Activated T-cell treated with anti-CD3 and anti-CD28 coated beads, Interleukin-2, amount 50 U/mL, for 72 hours (primary cell): ENCODE measurements around the gene KIT. TPM values are rescaled to one million over a fixed set of nuclear protein-coding genes. Genes with fewer than 3 reads are reported as not detected.
A peak's percentile ranks its signal among the peaks of the same experiment; 100 is the strongest.

Experiments
- ATAC-seq, 2 donors: fragments of 150-1000 bp; cut with Tn5 transposase; replicated peaks in 1 of 2; 2 replicates each; pipeline ENCODE4 v1.10.0; 2021; ENCODE audit warnings: moderate library complexity in 2 of 2, mild to moderate bottlenecking in 1 of 2
- DNase-seq, 2 donors: peaks; one replicate each; pipeline ENCODE4 v3.0.0; 2021 to 2022; ENCODE audit warnings: mixed read lengths in 1 of 2
- H3K27ac Mint-ChIP-seq: one replicate; pipeline ENCODE4 v1.8.0; 2022; ENCODE audit warnings: mild to moderate bottlenecking, moderate library complexity, mixed read lengths
- H3K27me3 Mint-ChIP-seq: one replicate; pipeline ENCODE4 v1.8.0; 2022; ENCODE audit warnings: low read depth, mixed read lengths
- H3K36me3 Mint-ChIP-seq, 2 donors: one replicate each; pipeline ENCODE4 v1.8.0; 2022; ENCODE audit warnings: mixed read lengths in 2 of 2, mild to moderate bottlenecking in 1 of 2; ENCODE audit not compliant: insufficient read depth in 2 of 2
- H3K4me1 Mint-ChIP-seq: one replicate; pipeline ENCODE4 v1.8.0; 2022; ENCODE audit warnings: low read depth, mixed read lengths
- H3K4me3 Mint-ChIP-seq, 2 donors: one replicate each; pipeline ENCODE4 v1.8.0; 2022; ENCODE audit warnings: mild to moderate bottlenecking in 2 of 2, mixed read lengths in 2 of 2, moderate library complexity in 2 of 2
- H3K9me3 Mint-ChIP-seq, 2 donors: one replicate each; pipeline ENCODE4 v1.8.0; 2022; ENCODE audit warnings: mixed read lengths in 2 of 2
- total RNA-seq, 2 donors: library from RNA; stranded (reverse); gene quantifications; one replicate each; pipeline ENCODE4 v1.2.3, GENCODE V29; 2022

Gene KIT
- total RNA-seq, 2 donors from 2014 or later, result 0.07 to 0.22 TPM

DNA sequence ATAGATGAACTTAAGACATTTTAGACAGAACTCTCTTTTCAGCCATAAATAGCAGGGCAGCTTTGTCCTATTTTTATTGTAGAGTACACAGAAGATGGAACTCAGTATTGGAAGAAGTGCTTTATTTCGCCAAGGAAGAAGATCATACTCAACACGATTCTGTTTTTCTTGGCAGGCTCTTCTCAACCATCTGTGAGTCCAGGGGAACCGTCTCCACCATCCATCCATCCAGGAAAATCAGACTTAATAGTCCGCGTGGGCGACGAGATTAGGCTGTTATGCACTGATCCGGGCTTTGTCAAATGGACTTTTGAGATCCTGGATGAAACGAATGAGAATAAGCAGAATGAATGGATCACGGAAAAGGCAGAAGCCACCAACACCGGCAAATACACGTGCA is 37.6 kb downstream of the KIT start:
- ATAC-seq, result no peak
- no peak overlapping the region for H3K27ac Mint-ChIP-seq
- H3K27me3 Mint-ChIP-seq, result no peaks in the 10 kb centered on the region
- H3K36me3 Mint-ChIP-seq, result no peaks in the 10 kb centered on the region
- H3K4me1 Mint-ChIP-seq, result no peaks in the 10 kb centered on the region
- no peaks in the 10 kb centered on the region for H3K9me3 Mint-ChIP-seq
- no peak overlapping the region for H3K4me3 Mint-ChIP-seq
- no peak for DNase-seq

DNA sequence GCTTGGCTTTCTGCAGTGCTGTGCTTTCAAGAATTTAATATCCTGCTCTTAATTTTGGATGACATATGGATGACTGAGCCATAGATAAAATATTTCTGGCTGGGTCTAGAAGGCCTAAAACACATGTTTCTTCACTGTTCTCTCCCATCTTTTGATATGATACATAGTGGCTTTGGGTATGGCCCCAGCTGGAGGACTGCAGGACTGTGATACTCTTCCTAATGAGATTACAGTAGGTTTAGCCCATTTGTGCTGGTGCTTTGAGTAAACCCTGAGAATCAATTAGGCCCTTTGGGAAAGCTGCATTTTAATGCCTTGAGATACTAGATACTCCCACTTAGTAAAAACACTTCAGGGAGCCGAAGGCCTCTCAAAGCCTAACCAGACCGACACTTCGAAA is 38.0 kb downstream of the KIT start:
- H3K4me1 Mint-ChIP-seq, result no peaks in the 10 kb centered on the region

DNA sequence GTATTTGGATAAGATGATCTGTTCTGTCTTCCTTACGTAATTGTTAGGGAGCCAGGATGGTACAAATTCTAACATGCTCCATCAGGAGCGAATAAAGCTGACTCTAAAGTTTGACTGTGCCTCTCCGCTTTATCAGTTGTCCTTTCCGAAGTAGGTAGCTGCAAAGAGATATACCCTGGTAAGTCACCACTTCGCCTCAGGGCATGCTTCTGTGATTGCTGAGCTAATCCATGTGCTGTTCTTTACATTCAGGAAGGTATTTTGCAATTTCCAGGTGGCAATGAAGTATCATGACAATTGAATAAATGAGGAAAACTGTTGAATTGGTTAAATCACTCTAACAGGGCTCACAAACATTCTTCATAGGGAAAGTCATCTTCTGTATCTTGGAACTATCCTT is 38.9 kb downstream of the KIT start:
- H3K9me3 Mint-ChIP-seq, result no peaks in the 10 kb centered on the region
- no peak for ATAC-seq
- DNase-seq, result no peak
- no peak overlapping the region for H3K4me3 Mint-ChIP-seq
- no peaks in the 10 kb centered on the region for H3K4me1 Mint-ChIP-seq
- H3K27ac Mint-ChIP-seq, result no peak overlapping the region
- no peaks in the 10 kb centered on the region for H3K27me3 Mint-ChIP-seq
- no peaks in the 10 kb centered on the region for H3K36me3 Mint-ChIP-seq

More for the DNA sequence above, 38.0 kb downstream of the KIT start:
- H3K27me3 Mint-ChIP-seq, result no peaks in the 10 kb centered on the region
- DNase-seq, result no peak
- ATAC-seq, result no peak
- no peak overlapping the region for H3K27ac Mint-ChIP-seq
- H3K36me3 Mint-ChIP-seq, result no peaks in the 10 kb centered on the region
- H3K4me3 Mint-ChIP-seq, result no peak overlapping the region
- no peaks in the 10 kb centered on the region for H3K9me3 Mint-ChIP-seq

DNA sequence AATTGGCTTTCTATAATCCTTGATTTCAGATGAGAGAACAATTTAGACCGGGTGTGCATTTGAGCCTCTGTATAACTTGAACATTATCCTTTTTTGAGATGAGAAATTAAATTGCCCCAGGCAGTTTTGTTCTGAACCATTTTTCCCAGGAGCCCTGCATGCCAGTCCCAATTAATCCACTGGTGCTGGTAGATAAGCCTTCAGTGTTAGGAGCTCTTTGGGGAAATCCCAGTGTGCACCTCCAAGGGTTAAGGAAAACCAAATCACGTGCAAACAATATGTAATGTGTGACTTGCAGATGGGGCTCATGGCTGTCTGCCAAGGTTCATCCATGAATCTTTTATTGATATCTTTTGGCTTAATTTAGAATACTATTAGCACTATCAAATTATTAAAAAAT is 43.2 kb downstream of the KIT start:
- H3K36me3 Mint-ChIP-seq, result no peaks in the 10 kb centered on the region
- ATAC-seq (no peak), DNase-seq (no peak)
- H3K4me1 Mint-ChIP-seq, result no peaks in the 10 kb centered on the region
- H3K9me3 Mint-ChIP-seq, result no peaks in the 10 kb centered on the region
- H3K27ac Mint-ChIP-seq, result no peak overlapping the region
- H3K4me3 Mint-ChIP-seq, result no peak overlapping the region
- H3K27me3 Mint-ChIP-seq, result no peaks in the 10 kb centered on the region

DNA sequence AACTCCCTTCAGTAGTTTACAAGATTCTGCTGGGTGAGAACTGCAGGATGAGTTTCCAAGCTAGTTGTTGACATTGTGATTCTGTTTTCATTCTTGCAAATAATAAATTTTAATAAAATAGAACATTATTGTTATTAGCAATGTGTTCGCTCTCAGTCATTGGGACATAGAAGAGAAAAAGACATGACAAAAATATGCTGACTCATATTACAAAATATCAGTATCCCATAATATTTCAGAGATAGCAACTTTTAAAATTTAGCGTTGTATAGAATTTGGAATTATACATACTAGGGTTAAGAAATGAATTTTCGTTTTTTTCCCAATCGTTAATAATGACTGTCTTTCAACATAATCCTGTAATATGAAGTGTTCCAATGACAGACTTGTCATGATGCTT is 45.4 kb downstream of the KIT start:
- DNase-seq, result no peak
- no peaks in the 10 kb centered on the region for H3K27me3 Mint-ChIP-seq
- no peaks in the 10 kb centered on the region for H3K9me3 Mint-ChIP-seq
- H3K27ac Mint-ChIP-seq, result no peak overlapping the region
- ATAC-seq, result no peak
- peaks cover 2% of the 10 kb centered on the region for H3K4me1 Mint-ChIP-seq
- H3K36me3 Mint-ChIP-seq, result no peaks in the 10 kb centered on the region
- H3K4me3 Mint-ChIP-seq, result no peak overlapping the region

DNA sequence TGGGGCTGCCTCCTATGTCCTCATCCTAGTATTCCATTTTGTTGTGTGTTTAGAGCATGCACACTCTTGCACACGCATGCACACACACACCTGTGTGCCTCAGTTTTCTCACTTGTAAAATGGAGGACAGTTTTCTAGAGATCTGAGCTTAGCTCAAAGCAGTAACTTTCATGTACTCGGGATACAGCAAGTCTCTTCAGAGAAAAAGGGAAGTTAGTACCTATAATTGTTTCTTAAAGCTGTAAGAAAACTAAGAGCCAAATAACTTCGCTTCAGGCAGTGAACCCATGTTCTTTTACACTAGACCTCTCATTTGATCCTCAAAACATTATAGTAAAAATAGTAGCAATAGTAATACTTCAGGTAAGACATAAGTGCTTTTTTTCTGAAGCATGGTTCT is 49.6 kb downstream of the KIT start:
- DNase-seq (no peak), ATAC-seq (no peak)
- no peaks in the 10 kb centered on the region for H3K27me3 Mint-ChIP-seq
- peaks cover 25% of the 10 kb centered on the region for H3K4me1 Mint-ChIP-seq
- H3K4me3 Mint-ChIP-seq, result no peak overlapping the region
- peaks cover 0 to 2% of the 10 kb centered on the region in 2 donors for H3K9me3 Mint-ChIP-seq
- H3K27ac Mint-ChIP-seq, result no peak overlapping the region
- no peaks in the 10 kb centered on the region for H3K36me3 Mint-ChIP-seq

DNA sequence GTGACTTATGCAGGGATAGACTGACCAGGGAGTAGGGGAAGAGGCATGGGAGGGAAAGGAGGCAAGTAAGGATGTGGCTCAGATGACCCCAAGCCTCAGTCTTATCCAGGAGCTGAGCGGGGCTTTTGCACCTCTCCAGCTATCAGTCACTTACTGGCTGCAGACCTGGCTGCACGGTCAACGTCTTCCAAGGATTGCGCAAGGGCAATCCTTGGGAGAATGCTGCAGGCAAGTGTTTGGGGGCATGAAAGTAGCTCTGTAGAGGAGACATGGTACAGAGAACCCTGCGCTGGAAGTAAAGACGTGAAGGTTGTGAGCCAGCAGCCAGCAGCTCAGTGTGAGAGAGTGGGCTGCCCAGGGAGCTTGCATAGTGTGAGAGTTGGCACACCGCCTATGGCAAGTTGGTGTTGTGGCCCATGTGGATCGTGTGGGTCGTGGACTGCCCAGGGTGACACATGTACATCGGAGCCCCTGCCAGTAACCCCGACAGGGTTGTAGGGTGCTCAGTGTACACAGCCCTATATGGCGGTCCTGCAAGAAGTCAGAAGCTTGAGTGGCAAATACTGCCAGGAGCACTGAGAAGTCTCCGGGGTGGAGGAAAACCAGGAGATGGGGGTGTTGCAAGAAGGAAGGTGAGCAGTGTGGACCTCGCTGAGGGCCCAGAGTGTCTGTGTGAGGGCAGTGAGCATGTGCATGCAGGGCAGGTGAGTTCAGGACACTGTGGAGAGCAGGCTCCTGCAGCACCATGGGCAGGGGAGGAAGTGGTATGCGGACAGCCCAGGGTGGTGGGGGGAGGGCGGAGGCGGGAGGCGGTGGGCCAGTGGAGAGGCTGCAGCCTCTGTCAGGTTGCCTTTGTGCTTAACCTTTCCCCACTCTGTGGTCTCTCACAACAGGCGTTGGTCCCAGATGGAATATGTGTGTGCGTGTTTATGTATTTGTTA is 50.9 kb downstream of the KIT start:
- ATAC-seq, result no peak
- Mint-ChIP-seq H3K36me3 (no peaks in the 10 kb centered on the region), H3K4me3 (no peak overlapping the region), H3K9me3 (peaks cover 0 to 2% of the 10 kb centered on the region in 2 donors), H3K4me1 (peaks cover 25% of the 10 kb centered on the region), H3K27ac (no peak overlapping the region), H3K27me3 (no peaks in the 10 kb centered on the region)
- DNase-seq, result no peak

DNA sequence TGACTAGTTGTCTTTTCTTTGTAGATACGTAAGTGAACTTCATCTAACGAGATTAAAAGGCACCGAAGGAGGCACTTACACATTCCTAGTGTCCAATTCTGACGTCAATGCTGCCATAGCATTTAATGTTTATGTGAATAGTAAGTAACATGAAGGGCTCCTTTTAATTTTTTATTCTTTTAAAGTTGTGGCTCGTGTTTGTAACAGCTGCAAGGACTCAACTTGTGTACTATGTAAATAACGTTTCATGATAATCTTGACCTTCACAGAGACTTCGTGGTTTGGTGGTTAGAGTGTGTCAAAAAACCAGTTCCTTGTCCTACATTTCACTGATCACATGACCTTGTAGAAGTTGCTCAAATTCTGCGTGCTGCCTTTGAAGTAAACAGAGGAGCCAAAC is 51.6 kb downstream of the KIT start:
- DNase-seq, result no peak
- no peak for ATAC-seq
- Mint-ChIP-seq H3K9me3 (peaks cover 0 to 2% of the 10 kb centered on the region in 2 donors), H3K4me1 (peaks cover 25% of the 10 kb centered on the region), H3K27ac (no peak overlapping the region), H3K27me3 (no peaks in the 10 kb centered on the region), H3K36me3 (no peaks in the 10 kb centered on the region), H3K4me3 (peak overlapping the region in 1 of 2 donors; percentile 16)

DNA sequence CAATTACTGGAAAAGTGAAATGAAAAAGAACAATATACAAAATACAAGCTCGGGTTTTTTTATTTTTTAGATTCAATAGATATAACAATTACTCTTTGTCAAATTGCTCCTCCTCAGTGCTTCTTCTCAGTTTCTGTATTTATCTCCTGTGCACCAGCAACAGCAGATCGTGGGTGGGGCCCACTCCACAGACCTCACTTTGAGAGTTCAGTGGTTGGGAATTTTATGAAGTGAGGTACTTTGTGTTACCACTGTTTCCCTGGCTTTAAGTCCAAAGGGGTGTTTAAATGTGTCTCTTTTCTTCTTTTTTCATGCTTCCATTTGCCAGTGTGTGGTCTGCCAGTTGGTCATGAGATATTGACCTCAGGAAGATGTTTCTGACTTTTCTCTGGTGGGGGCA is 54.4 kb downstream of the KIT start:
- no peak for DNase-seq
- H3K27ac Mint-ChIP-seq, result no peak overlapping the region

DNA sequence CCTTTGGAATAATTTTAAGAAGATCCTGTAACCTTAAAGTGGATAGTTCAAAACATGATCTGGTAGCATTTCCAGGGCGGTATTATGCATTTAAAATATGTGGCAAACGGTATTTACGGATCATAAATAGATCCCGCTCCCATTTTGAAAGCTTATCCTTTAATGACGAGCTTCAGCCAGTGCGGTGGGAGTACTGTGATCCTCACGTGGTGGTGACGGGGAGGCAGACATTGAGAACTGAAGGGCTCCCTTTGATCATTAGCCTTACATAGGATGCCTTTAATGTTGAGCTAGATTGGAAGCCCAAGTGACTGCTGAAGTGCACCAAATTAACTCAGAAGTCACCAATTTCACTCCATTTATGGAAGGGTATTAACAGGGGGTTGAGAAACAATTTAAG is 56.9 kb downstream of the KIT start:
- no peaks in the 10 kb centered on the region for H3K27me3 Mint-ChIP-seq
- ATAC-seq, result no peak
- H3K4me1 Mint-ChIP-seq, result peaks cover 9% of the 10 kb centered on the region

More for the DNA sequence above, 54.4 kb downstream of the KIT start:
- no peak for ATAC-seq
- Mint-ChIP-seq H3K4me1 (peaks cover 25% of the 10 kb centered on the region), H3K36me3 (no peaks in the 10 kb centered on the region), H3K27me3 (no peaks in the 10 kb centered on the region), H3K9me3 (peaks cover 0 to 2% of the 10 kb centered on the region in 2 donors), H3K4me3 (no peak overlapping the region)

DNA sequence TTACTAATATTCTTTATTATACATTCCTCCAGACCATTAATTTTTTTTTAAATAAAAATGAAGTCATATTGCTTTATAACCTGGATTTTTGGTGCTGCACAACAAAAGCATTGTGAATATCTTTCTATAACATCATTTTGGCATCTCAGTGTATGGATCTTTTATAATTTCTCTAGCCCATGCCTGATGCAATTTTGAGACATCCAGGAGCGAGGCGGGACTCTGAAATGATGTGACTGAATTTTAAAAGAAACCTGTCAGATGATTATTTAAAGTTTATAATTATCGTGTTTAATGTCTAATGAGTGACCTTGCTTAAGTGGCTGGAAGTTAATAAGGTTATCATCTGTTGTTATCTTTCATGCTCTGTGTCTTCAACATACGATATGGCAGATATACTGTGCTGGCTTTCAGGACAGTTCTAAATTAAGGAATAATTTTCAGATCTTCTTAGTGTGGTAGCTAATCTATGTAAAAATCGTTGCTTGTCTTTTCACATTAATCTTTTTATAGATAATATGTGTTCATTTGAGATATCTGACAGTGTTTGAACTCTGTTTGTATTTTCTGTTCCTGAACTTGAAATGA is 58.8 kb downstream of the KIT start:
- H3K27ac Mint-ChIP-seq, result no peak overlapping the region
- no peak overlapping the region for H3K4me3 Mint-ChIP-seq
- H3K27me3 Mint-ChIP-seq, result no peaks in the 10 kb centered on the region
- H3K4me1 Mint-ChIP-seq, result no peaks in the 10 kb centered on the region
- H3K36me3 Mint-ChIP-seq, result no peaks in the 10 kb centered on the region
- H3K9me3 Mint-ChIP-seq, result no peaks in the 10 kb centered on the region
- no peak for DNase-seq
- no peak for ATAC-seq

More for the DNA sequence above, 56.9 kb downstream of the KIT start:
- H3K4me3 Mint-ChIP-seq, result no peak overlapping the region
- no peaks in the 10 kb centered on the region for H3K36me3 Mint-ChIP-seq
- H3K9me3 Mint-ChIP-seq, result no peaks in the 10 kb centered on the region
- no peak overlapping the region for H3K27ac Mint-ChIP-seq
- no peak for DNase-seq

DNA sequence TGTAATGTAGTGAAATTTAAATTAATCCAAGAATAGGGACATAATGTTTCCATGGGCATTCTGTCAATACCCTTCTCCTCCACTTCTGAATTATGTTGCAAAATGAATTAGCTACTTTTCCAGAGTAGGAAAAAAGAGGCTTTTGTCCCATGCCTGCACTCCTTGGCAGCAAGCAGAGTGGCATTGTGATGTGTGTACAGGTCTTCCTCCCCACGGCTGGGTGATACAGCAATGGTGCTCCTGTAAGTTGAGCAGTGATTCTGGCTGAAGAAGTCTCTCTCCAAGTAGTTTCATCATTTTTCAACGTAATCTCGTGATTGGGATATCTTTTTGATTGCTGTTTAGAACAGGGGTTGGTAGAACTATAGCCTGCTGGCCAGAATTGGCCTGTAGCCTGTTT is 59.9 kb downstream of the KIT start:
- H3K27ac Mint-ChIP-seq, result no peak overlapping the region
- no peaks in the 10 kb centered on the region for H3K9me3 Mint-ChIP-seq
- ATAC-seq, result no peak
- H3K4me3 Mint-ChIP-seq, result no peak overlapping the region
- no peaks in the 10 kb centered on the region for H3K27me3 Mint-ChIP-seq
- no peaks in the 10 kb centered on the region for H3K4me1 Mint-ChIP-seq
- no peak for DNase-seq
- H3K36me3 Mint-ChIP-seq, result no peaks in the 10 kb centered on the region

DNA sequence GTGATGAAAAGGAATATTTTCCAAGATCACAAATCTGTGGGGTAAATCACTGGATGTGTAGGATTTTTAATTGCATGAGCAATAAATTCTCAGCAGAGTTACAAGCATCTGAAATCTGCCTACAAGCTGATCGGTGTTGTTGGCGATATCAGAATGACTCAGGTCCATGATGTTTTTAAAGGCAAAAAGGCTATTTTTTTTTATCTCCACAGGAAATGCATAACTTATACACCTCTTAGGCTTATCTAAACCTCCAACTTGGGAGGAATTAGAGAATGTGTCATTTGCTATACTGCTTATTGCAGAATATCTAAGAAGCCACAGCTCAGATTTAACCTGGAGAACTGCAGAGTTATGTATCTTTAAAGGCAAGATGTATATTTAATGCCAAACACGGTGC is 61.6 kb downstream of the KIT start:
- ATAC-seq, result no peak
- no peaks in the 10 kb centered on the region for H3K9me3 Mint-ChIP-seq
- H3K4me3 Mint-ChIP-seq, result no peak overlapping the region
- no peaks in the 10 kb centered on the region for H3K36me3 Mint-ChIP-seq
- no peak overlapping the region for H3K27ac Mint-ChIP-seq
- H3K27me3 Mint-ChIP-seq, result no peaks in the 10 kb centered on the region
- H3K4me1 Mint-ChIP-seq, result no peaks in the 10 kb centered on the region
- no peak for DNase-seq
